Measurements from ENCODE around the gene PREX1. TPM values are rescaled to one million over a fixed set of nuclear protein-coding genes. Genes with fewer than 3 reads are reported as not detected.

PREX1 gene
- total RNA-seq, 3 donors from 2014 or later: 9.9 to 14.1 (median 13.5) TPM

- Histone ChIP-seq H3K4me3 (no peak overlapping the region), H3K36me3 (ENCODE audit: low read depth) (no peaks in the 10 kb centered on the region), H3K4me1 (ENCODE audit: low read depth) (peaks cover 14% of the 10 kb centered on the region), H3K9me3 (no peaks in the 10 kb centered on the region)
- TF ChIP-seq CTCF (IDR thresholded peaks at IDR 0.05): no peak
- DNase-seq (no peak), ATAC-seq (no peak)
- intact Hi-C loops (cut with DNase I, micrococcal nuclease): no loop called here
Measured at GRCh38 chr20:48736636-48737035, 91.2 kb downstream of the PREX1 start.

GRCh38 chr20:48736231-48736630, 91.6 kb downstream of the PREX1 start:
- Histone ChIP-seq H3K4me3 (no peak overlapping the region), H3K9me3 (no peaks in the 10 kb centered on the region), H3K36me3 (ENCODE audit: low read depth) (no peaks in the 10 kb centered on the region), H3K4me1 (ENCODE audit: low read depth) (peaks cover 14% of the 10 kb centered on the region)
- no peak for ATAC-seq
- no peak for TF ChIP-seq CTCF (IDR thresholded peaks at IDR 0.05)
- no peak for DNase-seq
- intact Hi-C loops (cut with DNase I, micrococcal nuclease): no loop called here

- ATAC-seq (no peak), DNase-seq (no peak)
- intact Hi-C loops (cut with DNase I, micrococcal nuclease): no loop called here
- Histone ChIP-seq H3K36me3 (ENCODE audit: low read depth) (no peaks in the 10 kb centered on the region), H3K9me3 (no peaks in the 10 kb centered on the region), H3K4me1 (ENCODE audit: low read depth) (peaks cover 14% of the 10 kb centered on the region), H3K4me3 (no peak overlapping the region)
- no peak for TF ChIP-seq CTCF (IDR thresholded peaks at IDR 0.05)
Measured at GRCh38 chr20:48735112-48735511, 92.7 kb downstream of the PREX1 start.

- Histone ChIP-seq H3K36me3 (ENCODE audit: low read depth) (no peaks in the 10 kb centered on the region), H3K4me3 (no peak overlapping the region), H3K4me1 (ENCODE audit: low read depth) (peaks cover 13% of the 10 kb centered on the region), H3K9me3 (no peaks in the 10 kb centered on the region)
- ATAC-seq (no peak), DNase-seq (peak in 1 of 3 donors; percentile 25)
- no peak for TF ChIP-seq CTCF (IDR thresholded peaks at IDR 0.05)
- intact Hi-C loops (cut with DNase I, micrococcal nuclease): no loop called here
Measured at GRCh38 chr20:48734104-48734749, 93.6 kb downstream of the PREX1 start.

- no peaks in the 10 kb centered on the region for H3K36me3 ChIP-seq (ENCODE audit: low read depth)
- peak; percentile 22 for ATAC-seq
- no peak overlapping the region for H3K4me3 ChIP-seq
- no peaks in the 10 kb centered on the region for H3K9me3 ChIP-seq
- TF ChIP-seq CTCF (IDR thresholded peaks at IDR 0.05): no peak
- no peak for DNase-seq
- peaks cover 4% of the 10 kb centered on the region for H3K4me1 ChIP-seq (ENCODE audit: low read depth)
- intact Hi-C loops (cut with DNase I, micrococcal nuclease): no loop called here
Measured at GRCh38 chr20:48733296-48733790, 94.5 kb downstream of the PREX1 start.

All from mucosa of descending colon (tissue), 3 donors.